Measurements from ENCODE around the gene RYR2.
"Not testable (repeated sequence)": the region's sequence is repeated elsewhere in the genome, so short reads cannot be mapped to it uniquely, and the experiment has no call there.

The RYR2 gene

GRCh38 chr1:237258871-237259270 is 216.9 kb downstream of the RYR2 start:
- Histone ChIP-seq H3K36me3 (replicated peaks) (no peaks in the 10 kb centered on the region), H3K9me3 (no peaks in the 10 kb centered on the region), H3K27me3 (ENCODE audit: low read depth) (no peaks in the 10 kb centered on the region), H3K4me3 (no peak overlapping the region), H3K4me1 (no peaks in the 10 kb centered on the region)
- no peak for DNase-seq (ENCODE audit: low spot score in 2 of 2)
- in situ Hi-C loops (cut with MboI; ENCODE audit: low sequenced_read_pairs): loop anchor here (25.0 kb wide), 1 partner anchor 103 kb away; no protein-coding TSS in a partner anchor

GRCh38 chr1:237261198-237261597 is 219.2 kb downstream of the RYR2 start:
- no peaks in the 10 kb centered on the region for H3K9me3 ChIP-seq
- H3K36me3 ChIP-seq (replicated peaks): no peaks in the 10 kb centered on the region
- in situ Hi-C loops (cut with MboI; ENCODE audit: low sequenced_read_pairs): loop anchor here (25.0 kb wide), 1 partner anchor 101 kb away; no protein-coding TSS in a partner anchor
- H3K4me3 ChIP-seq: no peak overlapping the region
- H3K4me1 ChIP-seq: no peaks in the 10 kb centered on the region
- DNase-seq (ENCODE audit: low spot score in 2 of 2): no peak
- no peaks in the 10 kb centered on the region for H3K27me3 ChIP-seq (ENCODE audit: low read depth)

- DNase-seq (ENCODE audit: low spot score in 2 of 2): no peak
These were observed 225.8 kb downstream of the RYR2 start for GRCh38 chr1:237267743-237268142.

GRCh38 chr1:237269938-237270337 is 228.0 kb downstream of the RYR2 start:
- no peaks in the 10 kb centered on the region for H3K36me3 ChIP-seq (replicated peaks)
- no peak overlapping the region for H3K4me3 ChIP-seq
- no peaks in the 10 kb centered on the region; the same call in 1 of the 2 replicates for H3K27me3 ChIP-seq (ENCODE audit: low read depth)
- DNase-seq (ENCODE audit: low spot score in 2 of 2): no peak
- in situ Hi-C loops (cut with MboI; ENCODE audit: low sequenced_read_pairs): loop anchor here (25.0 kb wide), 1 partner anchor 92 kb away; no protein-coding TSS in a partner anchor
- H3K4me1 ChIP-seq: no peaks in the 10 kb centered on the region
- no peaks in the 10 kb centered on the region for H3K9me3 ChIP-seq

More at GRCh38 chr1:237267743-237268142, 225.8 kb downstream of the RYR2 start:
- Histone ChIP-seq H3K4me3 (no peak overlapping the region), H3K36me3 (replicated peaks) (no peaks in the 10 kb centered on the region), H3K4me1 (no peaks in the 10 kb centered on the region), H3K9me3 (no peaks in the 10 kb centered on the region), H3K27me3 (ENCODE audit: low read depth) (no peaks in the 10 kb centered on the region; the same call in 1 of the 2 replicates)
- in situ Hi-C loops (cut with MboI; ENCODE audit: low sequenced_read_pairs): loop anchor here (25.0 kb wide), 1 partner anchor 95 kb away; no protein-coding TSS in a partner anchor

- no peaks in the 10 kb centered on the region; the same call in 1 of the 2 replicates for H3K27me3 ChIP-seq (ENCODE audit: low read depth)
- H3K36me3 ChIP-seq (replicated peaks): no peaks in the 10 kb centered on the region
- DNase-seq (ENCODE audit: low spot score in 2 of 2): no peak
- H3K9me3 ChIP-seq: no peaks in the 10 kb centered on the region
- H3K4me3 ChIP-seq: no peak overlapping the region
- no peaks in the 10 kb centered on the region for H3K4me1 ChIP-seq
- in situ Hi-C loops (cut with MboI; ENCODE audit: low sequenced_read_pairs): loop anchor here (25.0 kb wide), 1 partner anchor 92 kb away; no protein-coding TSS in a partner anchor
These were observed 228.4 kb downstream of the RYR2 start for GRCh38 chr1:237270353-237270752.

- DNase-seq (ENCODE audit: low spot score in 2 of 2); H3K9me3 ChIP-seq; H3K27me3 ChIP-seq (ENCODE audit: low read depth); H3K36me3 ChIP-seq (replicated peaks); in situ Hi-C loops (cut with MboI; ENCODE audit: low sequenced_read_pairs); H3K4me3 ChIP-seq; H3K4me1 ChIP-seq: not testable (repeated sequence)
These were observed 236.0 kb downstream of the RYR2 start for GRCh38 chr1:237277994-237278393.

GRCh38 chr1:237279629-237280028 is 237.6 kb downstream of the RYR2 start:
- no peak overlapping the region for H3K4me3 ChIP-seq
- in situ Hi-C loops (cut with MboI; ENCODE audit: low sequenced_read_pairs): no loop called here
- no peaks in the 10 kb centered on the region for H3K9me3 ChIP-seq
- no peak for DNase-seq (ENCODE audit: low spot score in 2 of 2)
- H3K27me3 ChIP-seq (ENCODE audit: low read depth): no peaks in the 10 kb centered on the region
- H3K4me1 ChIP-seq: no peaks in the 10 kb centered on the region
- no peaks in the 10 kb centered on the region for H3K36me3 ChIP-seq (replicated peaks)

- Histone ChIP-seq H3K4me3 (no peak overlapping the region), H3K27me3 (ENCODE audit: low read depth) (no peaks in the 10 kb centered on the region), H3K9me3 (no peaks in the 10 kb centered on the region), H3K36me3 (replicated peaks) (no peaks in the 10 kb centered on the region), H3K4me1 (no peaks in the 10 kb centered on the region)
- no peak for DNase-seq (ENCODE audit: low spot score in 2 of 2)
- in situ Hi-C loops (cut with MboI; ENCODE audit: low sequenced_read_pairs): no loop called here
These were observed 239.5 kb downstream of the RYR2 start for GRCh38 chr1:237281481-237281880.

- Histone ChIP-seq H3K27me3 (ENCODE audit: low read depth) (no peaks in the 10 kb centered on the region), H3K36me3 (replicated peaks) (no peaks in the 10 kb centered on the region), H3K4me3 (no peak overlapping the region), H3K9me3 (no peaks in the 10 kb centered on the region), H3K4me1 (no peaks in the 10 kb centered on the region)
- no peak for DNase-seq (ENCODE audit: low spot score in 2 of 2)
- in situ Hi-C loops (cut with MboI; ENCODE audit: low sequenced_read_pairs): no loop called here
These were observed 240.3 kb downstream of the RYR2 start for GRCh38 chr1:237282208-237282783.

- peak in 1 of 2 experiments; percentile 12 for DNase-seq (ENCODE audit: low spot score in 2 of 2)
- no peaks in the 10 kb centered on the region for H3K36me3 ChIP-seq (replicated peaks)
- H3K27me3 ChIP-seq (ENCODE audit: low read depth): no peaks in the 10 kb centered on the region
- in situ Hi-C loops (cut with MboI; ENCODE audit: low sequenced_read_pairs): no loop called here
- H3K9me3 ChIP-seq: no peaks in the 10 kb centered on the region
- no peaks in the 10 kb centered on the region for H3K4me1 ChIP-seq
- no peak overlapping the region for H3K4me3 ChIP-seq
These were observed 246.0 kb downstream of the RYR2 start for GRCh38 chr1:237287876-237288521.

- no peak overlapping the region for H3K4me3 ChIP-seq
- no peaks in the 10 kb centered on the region for H3K27me3 ChIP-seq (ENCODE audit: low read depth)
- in situ Hi-C loops (cut with MboI; ENCODE audit: low sequenced_read_pairs): no loop called here
- H3K36me3 ChIP-seq (replicated peaks): no peaks in the 10 kb centered on the region
- no peaks in the 10 kb centered on the region for H3K4me1 ChIP-seq
- no peak for DNase-seq (ENCODE audit: low spot score in 2 of 2)
- H3K9me3 ChIP-seq: no peaks in the 10 kb centered on the region
These were observed 251.8 kb downstream of the RYR2 start for GRCh38 chr1:237293804-237294203.

- no peaks in the 10 kb centered on the region for H3K9me3 ChIP-seq
- no peak overlapping the region for H3K4me3 ChIP-seq
- in situ Hi-C loops (cut with MboI; ENCODE audit: low sequenced_read_pairs): no loop called here
- no peaks in the 10 kb centered on the region for H3K36me3 ChIP-seq (replicated peaks)
- no peaks in the 10 kb centered on the region for H3K4me1 ChIP-seq
- no peak for DNase-seq (ENCODE audit: low spot score in 2 of 2)
- H3K27me3 ChIP-seq (ENCODE audit: low read depth): no peaks in the 10 kb centered on the region; the same call in 1 of the 2 replicates
These were observed 254.9 kb downstream of the RYR2 start for GRCh38 chr1:237296861-237297260.

GRCh38 chr1:237300642-237301041 is 258.7 kb downstream of the RYR2 start:
- no peak for DNase-seq (ENCODE audit: low spot score in 2 of 2)
- in situ Hi-C loops (cut with MboI; ENCODE audit: low sequenced_read_pairs): no loop called here
- no peak overlapping the region for H3K4me3 ChIP-seq
- H3K36me3 ChIP-seq (replicated peaks): no peaks in the 10 kb centered on the region
- H3K4me1 ChIP-seq: no peaks in the 10 kb centered on the region
- no peaks in the 10 kb centered on the region; the same call in 1 of the 2 replicates for H3K27me3 ChIP-seq (ENCODE audit: low read depth)
- no peaks in the 10 kb centered on the region for H3K9me3 ChIP-seq

GRCh38 chr1:237303929-237304328 is 261.9 kb downstream of the RYR2 start:
- Histone ChIP-seq H3K4me3 (no peak overlapping the region), H3K9me3 (no peaks in the 10 kb centered on the region), H3K36me3 (replicated peaks) (no peaks in the 10 kb centered on the region), H3K27me3 (ENCODE audit: low read depth) (no peaks in the 10 kb centered on the region; the same call in 1 of the 2 replicates), H3K4me1 (no peaks in the 10 kb centered on the region)
- in situ Hi-C loops (cut with MboI; ENCODE audit: low sequenced_read_pairs): no loop called here
- DNase-seq (ENCODE audit: low spot score in 2 of 2): no peak

All from HAP-1 (cell line).